SH-SY5Y (cell line): ENCODE results near the gene AK2.

ENCODE experiments used
- GATA2 ChIP-seq: IDR thresholded peaks from 2 replicates; pipeline ENCODE4 v1.6.1; 2011; ENCODE audit warnings: mild to moderate bottlenecking, low read depth, low read length
- GATA3 ChIP-seq: IDR thresholded peaks from 2 replicates; pipeline ENCODE4 v1.6.1; 2011; ENCODE audit warnings: low read depth, mild to moderate bottlenecking, low read length, moderate library complexity

AK2 gene

GRCh38 chr1:33056426-33056825, 19.7 kb upstream of the AK2 start:
- TF ChIP-seq GATA3 = no peak
- TF ChIP-seq GATA2 = no peak

- TF ChIP-seq GATA2 (no peak), GATA3 (no peak)
These were observed 18.7 kb upstream of the AK2 start for GRCh38 chr1:33055210-33056008.

GRCh38 chr1:33050221-33051076, 13.8 kb upstream of the AK2 start:
- TF ChIP-seq GATA2 = no peak
- TF ChIP-seq GATA3 = no peak

GRCh38 chr1:33049371-33049770, 12.7 kb upstream of the AK2 start:
- TF ChIP-seq GATA3 (no peak), GATA2 (no peak)

GRCh38 chr1:33048426-33048825, 11.7 kb upstream of the AK2 start:
- no peak for TF ChIP-seq GATA3

- TF ChIP-seq GATA2 (no peak), GATA3 (no peak)
These were observed 11.2 kb upstream of the AK2 start for GRCh38 chr1:33047839-33048305.

GRCh38 chr1:33047290-33047689, 10.6 kb upstream of the AK2 start:
- TF ChIP-seq GATA2 = no peak
- TF ChIP-seq GATA3 = no peak

GRCh38 chr1:33045814-33046213, 9.1 kb upstream of the AK2 start:
- TF ChIP-seq GATA2 (no peak), GATA3 (no peak)

GRCh38 chr1:33045246-33045645, 8.6 kb upstream of the AK2 start:
- TF ChIP-seq GATA2 (no peak), GATA3 (no peak)

GRCh38 chr1:33043267-33044092, 6.8 kb upstream of the AK2 start:
- TF ChIP-seq GATA2 (no peak), GATA3 (no peak)

GRCh38 chr1:33042831-33043230, 6.1 kb upstream of the AK2 start:
- TF ChIP-seq GATA3 (no peak), GATA2 (no peak)

GRCh38 chr1:33041026-33041425, 4.3 kb upstream of the AK2 start:
- TF ChIP-seq GATA2 = no peak
- TF ChIP-seq GATA3 = no peak

- TF ChIP-seq GATA2 (no peak), GATA3 (no peak)
These were observed 3.2 kb upstream of the AK2 start for GRCh38 chr1:33039840-33040239.

- no peak for TF ChIP-seq GATA3
- TF ChIP-seq GATA2 = no peak
These were observed 595 bp downstream of the AK2 start for GRCh38 chr1:33036051-33036525.
